NCI-H446 (cell line): ENCODE data around the gene ILKAP.

ENCODE experiments used
- DNase-seq, 2 experiments: peaks; one replicate each; lab custom pipeline; 2025; lab: John Stamatoyannopoulos, UW

ILKAP gene

DNA sequence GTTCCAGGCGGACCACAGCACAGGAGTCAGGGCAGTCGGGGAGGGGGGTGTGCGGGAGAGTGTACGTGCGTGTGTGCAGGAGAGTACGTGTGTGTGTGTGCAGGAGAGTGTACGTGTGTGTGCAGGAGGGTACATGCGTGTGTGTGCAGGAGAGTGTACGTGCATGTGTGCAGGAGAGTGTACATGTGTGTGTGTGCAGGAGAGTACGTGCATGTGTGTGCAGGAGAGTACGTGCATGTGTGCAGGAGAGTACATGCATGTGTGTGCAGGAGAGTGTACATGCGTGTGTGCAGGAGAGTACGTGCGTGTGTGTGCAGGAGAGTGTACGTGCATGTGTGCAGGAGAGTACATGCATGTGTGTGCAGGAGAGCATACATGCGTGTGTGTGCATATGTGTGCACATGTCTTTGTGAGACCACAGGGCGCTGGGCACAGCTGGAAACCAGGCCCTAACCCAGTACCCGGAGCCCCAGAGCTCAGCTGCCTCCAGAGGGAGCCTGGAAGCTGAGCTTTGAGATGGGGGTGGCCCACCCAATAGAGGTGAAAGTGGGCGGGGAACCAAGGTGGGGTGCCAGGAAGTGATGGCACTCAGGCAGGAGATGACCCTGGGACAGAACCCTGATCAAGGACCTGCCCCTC lies 78.9 kb downstream of the ILKAP start:
- no peak for DNase-seq

DNA sequence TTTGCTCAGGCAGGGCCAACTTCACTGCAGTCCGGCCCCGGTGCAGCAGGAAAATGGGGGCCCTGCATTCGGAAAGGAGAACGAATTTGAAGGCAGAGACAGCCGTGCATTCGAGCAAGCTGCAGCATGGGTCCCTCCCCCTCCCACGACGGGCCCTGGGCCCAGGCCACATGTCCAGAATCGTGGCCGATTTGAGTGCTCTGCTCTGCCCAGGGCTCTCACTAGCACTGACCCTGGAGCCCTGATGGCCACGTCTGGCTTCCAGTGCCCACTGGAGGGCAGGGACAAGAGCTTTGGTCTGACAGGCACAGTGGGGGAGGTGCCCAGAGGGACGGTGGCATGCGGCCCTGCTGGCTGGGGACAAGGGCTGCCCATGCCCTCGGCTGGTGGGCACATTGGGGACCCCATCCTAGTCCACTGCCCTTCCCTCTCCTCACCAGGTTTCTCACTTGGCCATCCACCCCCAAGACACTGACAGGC lies 79.5 kb downstream of the ILKAP start:
- no peak for DNase-seq

DNA sequence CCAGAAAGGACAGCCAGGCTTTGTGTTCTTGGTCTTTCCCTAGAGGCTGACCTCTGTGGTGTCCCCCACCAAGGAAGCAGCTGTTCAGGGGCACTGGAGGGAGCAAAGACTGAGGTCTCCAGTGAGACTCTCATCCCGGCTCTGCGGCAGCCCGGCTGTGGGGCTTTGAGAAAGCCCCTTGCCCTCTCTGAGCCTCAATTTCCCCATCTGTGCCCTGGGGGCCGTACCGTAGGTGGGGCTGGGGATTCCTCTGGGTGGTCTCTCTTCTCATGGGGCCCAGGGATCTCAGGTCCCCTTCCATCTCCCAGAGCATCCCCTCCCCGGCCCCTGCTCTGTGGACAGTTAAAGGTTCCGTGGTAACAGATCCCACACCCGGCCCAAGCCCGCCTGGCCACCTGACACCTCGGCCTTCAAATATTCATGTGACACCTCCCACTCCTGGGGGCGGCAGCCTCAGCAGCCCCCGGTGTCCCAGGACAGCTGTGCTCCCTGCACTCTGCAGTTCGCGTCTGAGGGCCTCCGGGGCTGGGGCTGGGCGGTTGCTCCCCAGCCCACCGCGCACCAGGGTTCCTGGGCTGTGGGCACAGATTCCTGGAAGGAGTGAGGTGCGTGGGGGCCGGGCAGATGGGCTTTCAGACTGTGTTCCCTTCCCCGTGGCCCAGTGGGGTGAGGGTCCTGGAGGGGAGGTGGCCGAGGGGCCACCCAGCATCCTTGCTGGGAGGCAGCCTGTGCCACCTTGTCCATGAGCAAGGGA lies 80.1 kb downstream of the ILKAP start:
- DNase-seq: no peak

DNA sequence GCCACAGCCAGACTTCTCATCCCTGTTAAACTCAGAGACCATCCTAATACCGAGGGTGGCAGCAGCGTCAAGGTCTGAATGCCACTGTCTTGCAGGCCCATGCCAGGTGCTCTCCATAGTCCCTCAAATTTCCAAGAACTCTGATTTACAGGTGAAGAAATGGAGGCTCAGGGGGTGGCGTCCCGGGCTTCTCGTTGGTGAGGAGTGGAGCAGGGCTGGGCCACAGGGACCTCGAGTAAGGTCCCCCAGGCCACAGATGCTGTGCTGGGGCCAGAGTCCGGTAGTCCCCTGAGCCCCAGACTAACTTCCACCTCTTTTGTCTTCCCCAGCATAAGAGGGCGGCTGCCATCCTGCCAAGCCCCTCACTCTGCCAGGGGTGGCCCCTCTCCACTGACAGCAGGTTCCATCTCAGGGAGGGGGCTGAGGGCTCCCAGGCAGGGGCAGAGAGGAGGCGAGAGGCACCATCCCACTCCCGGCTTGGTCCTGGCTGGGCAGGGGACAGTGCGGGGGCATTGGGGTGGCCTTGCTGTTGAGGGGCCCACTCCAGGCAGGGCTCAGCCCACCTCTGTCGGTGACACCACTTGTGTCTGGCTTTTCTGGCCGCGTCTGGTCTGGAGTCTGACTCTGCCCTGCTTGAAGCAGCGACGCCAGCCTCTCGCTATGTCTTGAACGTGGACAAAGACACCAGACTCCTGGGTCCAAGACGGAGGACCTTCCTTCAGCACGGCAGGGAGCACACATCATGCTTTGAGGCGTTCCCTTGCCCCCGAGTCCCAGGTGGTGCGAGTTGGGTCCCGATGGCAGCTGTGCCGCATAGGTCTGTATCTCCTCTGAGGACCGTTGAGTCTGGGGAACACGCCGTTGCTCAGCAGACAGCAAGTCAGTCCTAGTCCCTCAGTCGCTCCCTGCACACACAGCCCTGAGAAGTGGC lies 80.9 kb downstream of the ILKAP start:
- no peak for DNase-seq

DNA sequence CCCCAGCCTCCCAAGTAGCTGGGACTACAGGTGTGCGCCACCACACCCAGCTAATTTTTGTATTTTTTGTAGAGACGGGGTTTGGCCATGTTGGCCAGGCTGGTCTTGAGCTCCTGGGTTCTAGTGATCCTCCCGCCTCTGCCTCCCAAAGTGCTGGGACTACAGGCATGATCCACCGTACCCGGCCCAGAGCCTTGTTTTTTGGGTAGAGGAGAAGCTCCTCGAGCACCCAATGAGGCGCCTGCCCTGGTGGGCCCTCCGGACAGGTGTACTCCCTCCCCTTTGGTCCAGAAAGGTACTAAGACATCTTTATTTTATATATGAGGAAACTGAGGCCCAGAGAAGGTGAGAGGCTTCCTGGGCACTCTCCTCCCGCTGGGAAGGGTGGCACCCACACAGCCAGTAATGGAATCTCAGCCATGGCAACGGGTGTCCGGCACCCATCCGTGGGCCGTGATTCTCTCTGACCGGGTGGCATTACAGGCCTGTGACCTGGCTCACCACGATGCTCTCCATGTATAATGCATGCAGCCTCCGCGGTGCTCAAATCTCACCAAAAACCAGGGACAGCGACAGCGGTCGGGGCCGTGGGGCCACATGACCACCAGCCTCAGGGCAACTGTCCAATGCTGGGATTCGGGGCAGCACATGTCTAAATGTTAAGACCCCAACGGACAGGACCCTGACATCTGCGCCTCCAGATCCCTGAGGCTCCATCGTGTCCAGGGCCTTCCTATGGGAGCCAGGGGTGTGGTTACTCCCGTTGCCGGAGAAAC lies 81.8 kb downstream of the ILKAP start:
- no peak for DNase-seq

DNA sequence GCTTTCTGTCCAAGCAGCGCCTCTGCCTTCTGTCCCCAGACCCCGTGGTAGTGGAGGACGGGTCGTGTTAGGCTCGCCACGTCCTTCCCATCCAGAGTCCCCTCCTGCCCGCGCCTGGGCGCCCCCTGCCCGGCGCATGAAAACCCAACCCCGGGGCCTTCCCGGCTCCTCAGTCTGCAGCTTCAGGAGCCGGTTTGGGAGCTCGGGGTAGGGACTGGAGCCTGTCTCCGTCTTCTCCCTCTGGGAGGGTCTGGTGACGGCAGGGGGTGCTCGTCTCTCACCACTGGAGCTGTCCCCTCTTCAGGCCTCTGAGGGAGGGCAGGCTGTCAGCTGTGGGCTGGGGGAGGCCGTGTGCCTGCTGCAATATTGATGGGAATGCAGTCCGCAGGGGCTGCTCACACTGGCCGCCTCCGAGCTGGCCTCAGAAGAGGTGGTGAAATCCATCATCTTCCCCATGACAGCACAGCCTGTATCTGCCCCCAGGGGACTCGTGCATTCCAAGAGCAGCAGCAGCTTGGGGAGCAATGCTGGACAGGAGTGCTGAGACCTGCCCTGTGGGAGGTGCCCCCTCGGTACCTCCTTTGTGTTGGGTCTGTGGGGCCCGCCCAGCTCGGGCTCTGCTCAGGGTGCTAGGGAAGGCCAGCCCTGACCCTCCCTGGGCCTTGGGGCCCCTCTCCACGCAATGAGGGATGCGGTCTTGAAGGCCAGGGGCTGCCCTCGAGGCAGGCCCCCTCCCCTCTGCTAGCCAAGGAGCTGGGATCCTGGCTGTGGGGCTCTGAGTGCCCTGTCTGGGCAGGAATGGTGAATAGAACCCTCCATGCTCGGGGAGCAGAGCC lies 82.8 kb downstream of the ILKAP start:
- no peak for DNase-seq
